Left lobe of liver (tissue), 2 donors: ENCODE data around the gene ANKRD13B. TPM values are rescaled to one million over a fixed set of nuclear protein-coding genes. Genes with fewer than 3 reads are reported as not detected.

Source experiments
- ATAC-seq: fragments of 200-7000 bp; cut with Tn5 transposase; one replicate; pipeline ENCODE4 v1.9.1; 2020; ENCODE audit warnings: mild to moderate bottlenecking, moderate library complexity
- DNase-seq: peaks from one replicate; pipeline ENCODE4 v3.0.0-alpha.2; 2020; ENCODE audit warnings: low spot score
- total RNA-seq: library from RNA; stranded (reverse); gene quantifications from one replicate; pipeline ENCODE4 v1.2.1, GENCODE V29; 2021
- donor health status: DM: no; HTN: no; CAD: no; lungs with moderate emphysema.
- donor health status: DM: no; HTN: yes; CAD: no.

Gene ANKRD13B
- total RNA-seq, 1 donor from 2014 or later: 1.3 TPM

DNA sequence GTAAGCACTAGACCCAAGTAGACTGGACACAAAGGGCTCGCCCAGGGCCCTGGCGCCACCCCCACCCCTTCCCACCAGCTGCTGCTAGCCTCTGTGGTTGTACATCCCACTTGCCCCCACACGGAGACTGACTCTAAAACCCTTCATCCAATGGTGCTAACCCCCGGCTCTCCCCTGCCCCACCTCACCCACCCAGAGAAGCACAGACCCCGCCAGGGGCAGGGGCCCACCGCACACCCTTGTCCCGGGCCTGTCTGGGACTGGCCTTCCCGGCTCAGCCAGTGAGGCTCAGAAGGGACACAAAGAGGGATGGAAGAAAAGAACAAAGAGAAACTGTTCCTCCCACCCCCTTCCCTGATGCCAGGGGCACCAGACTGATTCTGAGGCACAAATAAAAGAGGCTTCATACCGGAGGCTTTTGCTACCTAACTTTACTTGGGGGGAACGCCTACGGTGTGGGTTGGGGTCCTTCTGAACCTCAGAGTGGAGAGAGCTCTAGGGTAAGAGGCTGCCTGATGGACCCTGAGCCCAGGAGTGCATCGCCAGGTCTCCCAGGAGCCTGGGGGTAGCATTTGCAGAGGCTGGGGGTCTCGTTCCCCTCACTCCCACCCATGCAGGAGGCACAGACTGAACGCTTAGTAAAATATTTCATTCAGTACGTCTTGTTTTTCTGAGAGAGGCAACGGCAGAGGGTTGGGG lies 21.6 kb downstream of the ANKRD13B start:
- DNase-seq: no peak

DNA sequence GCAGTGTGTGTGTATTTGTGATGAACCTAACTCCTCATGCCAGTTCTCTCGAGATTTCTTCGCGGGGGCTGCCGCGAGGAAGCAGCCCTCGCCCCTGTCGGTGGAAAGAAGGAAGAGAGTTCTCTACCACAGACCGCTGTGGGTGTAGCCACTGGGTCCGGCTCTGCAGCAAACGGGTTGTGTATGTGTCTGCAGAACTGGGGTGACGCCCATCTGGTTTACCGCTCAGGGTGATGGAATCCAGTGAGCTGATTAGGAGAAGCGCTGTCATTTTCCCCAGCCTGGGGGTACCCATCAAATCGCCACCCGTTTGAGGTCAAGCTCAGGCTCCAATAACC lies 22.1 kb downstream of the ANKRD13B start:
- no peak for DNase-seq
- ATAC-seq: no peak

More for the DNA sequence above, 21.6 kb downstream of the ANKRD13B start:
- no peak for ATAC-seq

DNA sequence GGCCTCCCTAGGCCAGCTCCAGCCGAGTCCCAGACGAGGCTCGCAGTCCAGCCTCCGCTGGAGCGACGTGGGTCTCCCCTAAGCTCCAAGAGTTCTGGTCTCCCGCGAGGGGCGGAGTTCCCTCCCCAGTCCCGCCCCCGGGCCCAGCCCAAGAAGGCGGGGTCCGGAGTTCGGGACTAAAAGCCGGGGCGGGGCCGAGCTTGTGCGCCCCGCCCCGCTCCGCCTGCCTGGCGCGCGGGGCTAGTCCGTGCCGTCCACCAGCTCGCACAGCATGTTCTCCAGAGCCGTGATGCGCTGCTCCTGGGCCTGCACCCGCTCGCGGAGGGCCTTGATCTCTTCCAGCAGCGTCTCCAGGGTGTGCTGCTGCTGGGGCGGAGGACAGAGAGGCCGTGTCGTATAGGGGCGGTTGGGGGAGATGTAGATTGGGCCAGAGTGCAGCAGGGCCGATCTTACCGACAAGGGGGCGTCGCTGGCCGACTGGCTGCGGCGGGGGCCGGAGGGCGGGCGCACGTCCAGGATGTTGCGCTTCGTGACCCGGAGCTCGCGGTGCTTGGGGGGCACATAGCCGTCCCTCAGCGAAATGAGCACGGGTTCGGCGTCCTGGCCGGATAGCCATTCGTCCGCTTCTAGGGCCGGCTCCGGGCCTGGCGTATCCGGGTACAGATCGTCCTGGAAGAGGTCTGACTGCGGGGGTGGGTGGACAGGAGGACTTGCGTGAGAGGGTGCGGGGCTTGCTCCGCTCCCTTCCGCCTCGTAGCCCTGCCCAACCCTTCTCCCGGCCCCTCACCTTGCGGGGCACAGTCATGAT lies 22.8 kb downstream of the ANKRD13B start:
- peak; percentile 85 for DNase-seq
- peak; percentile 76 for ATAC-seq

DNA sequence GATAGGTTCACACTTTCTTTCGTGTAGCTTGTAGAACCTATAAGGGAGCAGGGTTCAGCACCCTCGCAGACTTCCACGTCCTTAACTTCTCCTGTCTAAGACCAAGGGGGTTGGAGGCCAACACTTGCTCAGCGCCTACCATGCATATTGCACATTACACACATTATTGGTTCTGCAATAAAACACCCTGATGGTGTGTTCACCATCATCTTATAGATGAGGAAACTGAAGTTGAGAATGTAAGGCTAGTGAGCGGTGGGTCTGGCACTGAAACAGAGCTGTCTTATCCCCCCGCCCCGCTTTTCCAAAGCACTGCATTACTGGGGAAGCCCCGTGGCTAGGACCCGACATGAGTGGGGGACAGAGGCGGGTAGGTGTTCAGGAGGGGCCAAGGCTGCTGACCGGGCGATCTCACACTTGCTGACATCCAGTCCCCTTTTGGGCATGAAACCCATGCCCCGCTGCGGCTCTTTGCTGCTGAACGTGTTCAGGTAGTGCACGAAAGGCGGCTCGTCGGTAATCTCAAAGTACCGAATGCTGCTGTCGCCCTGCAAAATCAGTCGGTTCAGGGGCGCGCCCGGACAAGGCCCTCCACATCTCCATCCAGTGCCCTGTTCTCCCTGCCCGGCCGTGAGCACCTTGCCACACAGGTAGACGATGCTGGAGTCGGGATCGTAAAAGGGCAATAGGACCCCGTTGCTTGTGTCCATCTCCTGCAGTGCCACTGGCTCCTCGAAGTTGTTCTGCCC lies 23.5 kb downstream of the ANKRD13B start:
- ATAC-seq: no peak
- DNase-seq: no peak

DNA sequence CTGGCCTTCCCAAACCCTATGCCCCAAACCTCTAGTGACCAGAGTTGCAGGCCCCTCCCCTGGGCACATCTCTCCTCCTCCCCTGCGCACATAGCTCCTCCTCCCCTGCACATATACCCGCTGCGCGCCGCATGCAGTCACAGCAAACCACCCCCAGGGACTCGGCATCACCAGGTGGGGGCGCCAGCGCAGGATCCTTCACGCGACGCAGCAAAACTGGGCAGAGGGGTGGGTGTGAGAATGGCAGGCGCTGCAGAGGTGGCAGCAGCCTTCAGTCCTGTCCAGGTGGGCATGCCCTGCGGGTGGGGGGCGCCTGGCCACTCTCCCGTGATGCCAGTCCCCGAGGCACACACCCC lies 24.2 kb downstream of the ANKRD13B start:
- DNase-seq: peak; percentile 72
- peak; percentile 48 for ATAC-seq

- ATAC-seq (peak; percentile 82), DNase-seq (peak; percentile 86)
These were observed 24.7 kb downstream of the ANKRD13B start for GRCh38 chr17:29617481-29618271.

DNA sequence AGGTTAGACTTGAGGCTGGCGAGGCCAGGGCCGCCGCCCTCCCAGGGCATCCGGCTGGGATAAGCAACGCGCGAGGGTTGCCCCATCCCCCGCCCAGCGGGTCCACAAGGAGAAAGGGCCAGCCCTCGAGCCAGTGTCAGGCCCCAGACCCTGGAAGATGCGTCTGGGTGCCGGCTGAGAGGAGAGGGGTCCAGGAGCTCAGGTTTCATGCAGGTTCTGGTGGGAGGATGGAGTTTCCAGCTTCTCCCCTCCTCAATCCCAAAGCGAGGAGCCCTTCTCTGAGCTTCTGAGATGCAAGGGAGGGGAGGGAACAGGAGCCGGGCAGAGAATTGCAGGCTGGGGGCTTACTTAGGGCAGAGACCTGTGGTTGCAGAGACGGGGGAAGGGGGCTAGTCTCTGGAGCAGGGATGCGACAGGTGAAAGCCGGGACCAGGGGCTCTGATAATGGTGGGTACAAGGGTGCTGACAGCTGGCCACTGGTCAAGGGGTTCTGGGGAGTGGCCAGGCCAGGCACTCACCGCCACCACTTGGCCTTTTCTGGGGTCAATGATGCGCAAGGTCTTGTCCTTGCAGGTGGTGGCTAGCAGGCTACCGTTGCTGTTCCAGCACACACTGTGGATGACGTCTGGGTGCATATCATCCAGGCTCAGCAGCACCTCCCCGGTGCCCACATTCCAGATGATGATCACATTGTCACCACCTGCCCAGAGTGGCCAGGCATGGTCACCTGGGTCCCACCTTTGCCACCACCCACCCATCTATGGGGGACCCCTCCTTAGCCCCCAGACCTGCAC lies 25.5 kb downstream of the ANKRD13B start:
- ATAC-seq (peak; percentile 3), DNase-seq (no peak)

DNA sequence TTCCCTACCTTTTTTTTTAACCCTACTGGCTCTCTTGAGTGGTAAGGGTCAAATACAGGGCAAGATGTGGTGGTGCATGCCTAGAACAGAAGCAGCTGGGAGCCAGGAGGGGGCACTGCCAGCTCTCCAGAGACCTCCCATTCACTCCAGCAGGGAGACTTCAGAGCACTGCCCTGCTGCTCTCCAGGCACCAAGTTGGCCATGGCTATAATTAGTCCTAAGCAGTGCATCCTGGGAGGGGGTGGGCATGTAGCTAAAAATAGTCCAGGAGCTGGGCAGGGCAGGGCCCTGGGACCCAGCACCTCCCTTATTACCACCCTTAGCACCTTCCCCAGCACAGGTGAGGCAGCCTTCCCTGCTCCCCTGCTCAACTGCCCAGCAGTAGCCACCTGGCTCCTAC lies 26.3 kb downstream of the ANKRD13B start:
- DNase-seq (no peak), ATAC-seq (no peak)

GRCh38 chr17:29620271-29620670 lies 27.3 kb downstream of the ANKRD13B start:
- ATAC-seq: no peak
- DNase-seq: no peak

DNA sequence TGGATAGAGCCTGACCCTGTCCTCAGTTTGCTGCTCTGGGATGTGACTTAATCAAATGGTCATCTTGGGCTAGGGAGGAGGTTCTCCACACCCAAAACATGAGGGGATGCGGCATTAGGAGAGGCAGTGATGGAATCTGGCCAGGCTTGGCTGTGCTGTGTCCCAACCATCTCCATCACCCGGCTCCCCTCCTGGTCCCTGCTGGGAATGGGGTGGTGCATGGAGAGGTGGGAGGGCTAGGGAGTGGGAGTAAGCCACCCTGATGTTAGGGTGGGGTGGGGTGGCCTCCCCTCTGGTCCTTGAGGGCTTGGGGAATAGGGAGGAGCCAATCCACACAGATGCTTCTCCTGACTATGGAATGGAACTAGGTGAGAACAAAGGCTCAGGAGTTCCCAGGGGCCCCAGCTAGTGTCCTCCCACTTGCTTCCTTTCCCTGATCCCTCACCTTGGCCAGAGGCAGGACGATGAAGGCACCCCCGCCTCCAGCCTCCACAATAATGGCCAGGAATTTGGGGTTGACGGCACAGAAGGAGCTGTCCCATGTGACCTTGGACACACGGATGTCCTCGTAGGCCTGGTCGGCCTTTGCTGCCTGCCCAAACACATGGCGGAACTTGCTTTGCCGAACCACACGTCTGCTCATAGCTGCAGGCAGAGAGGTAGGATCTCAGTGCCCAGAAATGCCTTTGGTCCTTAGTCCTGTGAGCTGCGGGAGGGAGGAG lies 28.0 kb downstream of the ANKRD13B start:
- DNase-seq: no peak

GRCh38 chr17:29621751-29622194 lies 28.8 kb downstream of the ANKRD13B start:
- DNase-seq (no peak), ATAC-seq (no peak)

More for the DNA sequence above, 28.0 kb downstream of the ANKRD13B start:
- ATAC-seq: no peak

DNA sequence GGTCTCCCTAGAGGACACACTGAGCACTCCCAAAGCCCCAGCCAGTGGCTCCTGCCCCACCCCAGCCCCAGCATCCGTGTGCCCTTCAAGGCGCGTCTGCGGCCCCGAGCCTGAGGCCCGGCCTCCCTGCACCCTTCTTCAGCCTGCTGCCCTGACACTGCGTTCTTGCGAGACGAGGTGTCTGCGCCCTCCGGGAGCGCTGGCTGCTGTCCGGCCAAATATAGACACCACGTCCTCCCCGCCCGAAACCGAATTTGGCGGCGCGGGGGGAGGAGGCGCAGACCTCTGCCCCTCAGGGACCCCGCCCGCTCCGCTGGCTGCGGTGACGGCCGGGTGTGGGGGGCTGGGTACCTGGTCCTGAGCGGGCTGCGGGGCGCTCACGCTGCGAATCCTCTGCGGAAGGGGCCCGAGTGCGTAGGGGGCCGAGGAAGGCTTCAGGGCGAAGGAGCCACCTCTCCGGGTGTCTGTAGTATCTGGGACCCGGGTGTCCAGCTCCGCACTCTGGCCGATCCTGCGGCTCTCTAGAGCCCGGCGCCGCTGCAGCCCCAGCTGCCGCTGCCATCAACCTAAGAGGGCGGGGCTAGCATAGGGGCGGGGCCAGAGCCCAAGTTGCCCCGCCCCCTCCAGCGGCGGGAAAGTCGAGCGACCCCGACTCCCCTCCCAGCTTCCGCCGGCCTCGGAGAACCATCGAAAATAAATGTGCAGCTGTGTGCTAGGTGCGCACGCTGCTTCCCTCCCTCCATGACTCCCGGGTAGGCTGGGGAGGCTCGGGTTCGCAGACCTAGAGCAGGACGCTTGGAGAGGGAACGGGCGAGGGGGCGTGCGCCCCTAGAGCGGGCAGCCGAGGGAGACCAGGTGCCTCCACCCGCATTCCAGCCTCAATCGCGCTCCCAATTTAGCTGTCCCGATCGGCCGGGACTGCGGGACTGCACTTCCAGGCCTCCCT lies 29.7 kb downstream of the ANKRD13B start, which contains the start of gene CORO6:
Gene CORO6 (minus strand): TSS at position 576 of the 946 bp plus-strand sequence. CDS start 1,491 bp downstream, outside the sequence.
- ATAC-seq (peak; percentile 41), DNase-seq (no peak)

GRCh38 chr17:29623283-29623647 lies 30.3 kb downstream of the ANKRD13B start:
- no peak for DNase-seq
- ATAC-seq: no peak

DNA sequence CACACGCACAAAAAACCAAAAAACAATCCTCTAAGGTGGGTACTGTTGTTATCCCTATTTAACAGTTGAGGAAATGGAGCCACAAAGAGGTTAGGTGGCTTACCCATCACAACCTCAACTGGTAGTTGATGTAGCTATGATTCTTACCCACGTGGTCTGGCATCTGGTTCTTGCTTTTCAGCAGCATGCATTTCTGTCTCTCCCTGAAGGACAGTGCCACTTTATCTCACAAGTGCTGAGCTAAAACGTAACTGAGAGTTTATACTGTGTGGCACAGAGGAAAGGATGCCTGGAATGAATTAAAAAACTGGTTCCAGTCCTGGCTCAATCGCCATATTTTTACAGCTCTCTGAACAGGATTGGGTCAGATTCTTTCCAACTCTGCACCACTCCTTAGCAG lies 31.7 kb downstream of the ANKRD13B start:
- ATAC-seq: no peak

DNA sequence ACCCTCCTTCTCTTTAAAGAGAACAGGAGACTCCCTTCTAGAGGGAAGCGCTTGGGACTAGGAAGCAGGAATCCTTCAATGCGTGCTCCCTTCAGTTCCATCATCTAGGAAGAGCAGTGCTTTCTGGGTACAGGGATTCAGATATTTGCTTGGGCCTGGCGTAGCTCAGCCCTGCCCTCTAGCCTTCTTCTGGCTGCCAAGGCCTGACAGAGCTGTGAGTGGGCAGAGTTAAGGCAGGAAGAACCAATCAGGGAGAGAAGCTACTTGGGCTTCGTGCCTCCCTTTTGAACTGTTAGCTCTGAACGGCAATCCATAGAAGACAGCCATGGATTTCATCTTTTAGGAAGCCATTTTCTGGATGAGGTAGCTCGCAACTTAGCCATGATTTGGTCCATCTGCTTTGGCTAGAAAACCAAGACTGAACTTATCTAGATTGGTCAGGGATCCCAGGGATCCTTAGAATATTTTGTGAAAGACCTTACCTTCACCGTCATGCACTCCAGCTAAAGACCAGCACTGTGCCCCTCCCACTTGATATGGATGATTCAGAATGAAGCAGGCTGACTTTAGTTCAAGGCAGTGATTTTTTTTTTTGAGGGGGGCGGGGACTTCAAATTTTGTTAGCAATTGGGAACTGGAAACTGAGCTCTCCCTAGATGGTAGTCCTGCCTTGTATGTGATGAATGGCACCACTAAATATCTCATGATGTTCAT lies 32.3 kb downstream of the ANKRD13B start:
- ATAC-seq (peak; percentile 30), DNase-seq (no peak)

More for the DNA sequence above, 31.7 kb downstream of the ANKRD13B start:
- no peak for DNase-seq

GRCh38 chr17:29627951-29628350 lies 35.0 kb downstream of the ANKRD13B start:
- no peak for DNase-seq

GRCh38 chr17:29628644-29629043 lies 35.7 kb downstream of the ANKRD13B start:
- DNase-seq (no peak), ATAC-seq (no peak)

More at GRCh38 chr17:29627951-29628350, 35.0 kb downstream of the ANKRD13B start:
- no peak for ATAC-seq
